Lung (tissue), 12 donors: ENCODE data around the gene CMTM2. TPM values are rescaled to one million over a fixed set of nuclear protein-coding genes. Genes with fewer than 3 reads are reported as not detected.

ENCODE experiments used
- ATAC-seq: fragments of 200-7000 bp; cut with Tn5 transposase; one replicate; pipeline ENCODE4 v1.9.1; 2020; ENCODE audit warnings: moderate number of reproducible peaks; ENCODE audit not compliant: insufficient read depth, low FRiP score
- DNase-seq, 3 donors: peaks; one replicate each; pipeline ENCODE4 v3.0.0-alpha.2; 2013 to 2017
- H3K27ac ChIP-seq, 2 donors: one replicate each; pipeline ENCODE4 v1.5.1; 2013; ENCODE audit warnings: mild to moderate bottlenecking in 2 of 2, moderate library complexity in 2 of 2, control low read depth in 1 of 2, inconsistent platforms in 1 of 2, low read depth in 1 of 2, low read length in 1 of 2
- H3K27me3 ChIP-seq, 3 donors: one replicate each; pipeline ENCODE4 v1.5.1; 2013; ENCODE audit warnings: low read length in 2 of 3; ENCODE audit not compliant: control insufficient read depth in 3 of 3, insufficient read depth in 3 of 3
- H3K36me3 ChIP-seq, 4 donors: one replicate each; pipeline ENCODE4 v1.5.1; 2013; ENCODE audit warnings: low read length in 4 of 4, mild to moderate bottlenecking in 1 of 4, moderate library complexity in 1 of 4; ENCODE audit not compliant: control insufficient read depth in 4 of 4, insufficient read depth in 4 of 4
- H3K4me1 ChIP-seq, 5 donors: one replicate each; pipeline ENCODE4 v1.5.1; 2013; ENCODE audit warnings: low read length in 5 of 5, mild to moderate bottlenecking in 2 of 5, moderate library complexity in 1 of 5; ENCODE audit not compliant: control insufficient read depth in 5 of 5, insufficient read depth in 5 of 5
- H3K4me3 ChIP-seq: one replicate; pipeline ENCODE4 v1.5.1; 2013; ENCODE audit warnings: mild to moderate bottlenecking, control low read depth, moderate library complexity
- H3K9ac ChIP-seq, 2 donors: one replicate each; pipeline ENCODE4 v1.5.1; 2013; ENCODE audit warnings: low read length in 2 of 2, control low read depth in 1 of 2; ENCODE audit not compliant: insufficient read depth in 1 of 2
- H3K9me3 ChIP-seq, 4 donors: one replicate each; pipeline ENCODE4 v1.5.1; 2013; ENCODE audit warnings: low read length in 3 of 4, mild to moderate bottlenecking in 1 of 4, moderate library complexity in 1 of 4; ENCODE audit not compliant: control insufficient read depth in 4 of 4, insufficient read depth in 3 of 4
- CTCF ChIP-seq: IDR thresholded peaks from 2 replicates; pipeline ENCODE4 v1.5.1; 2012; ENCODE audit warnings: mild to moderate bottlenecking; ENCODE audit errors: control extremely low read depth, extremely low read depth
- WGBS, 2 donors: extraction: QIAGEN DNeasy Blood & Tissue Kit; methylation state at CpG; one replicate each; pipeline ENCODE4 v1.1.7; 2013; 5-methylcytosine and 5-hydroxymethylcytosine counted together
- polyA plus RNA-seq, 2 donors: library from polyadenylated mRNA; stranded (reverse); fragments of 200-250 nt; gene quantifications; one replicate each; pipeline ENCODE4 v1.2.1, GENCODE V29; 2013
- total RNA-seq, 2 donors: library from RNA; depleted of rRNA in 1 of 2; stranded (reverse); fragments of >200 nt in 1 of 2; gene quantifications; one replicate each; pipeline ENCODE4 v1.2.1, GENCODE V29; 2014 to 2021
- donor health status: control.
- donor health status: control.
- donor health status: Bipolar disorder and iron deficiency.
- donor health status: healthy.
- donor health status: DM: yes; HTN: yes; CAD: no.

CMTM2 gene
- total and polyA plus RNA-seq, 4 donors = 2.0 to 14.1 (median 3.0) TPM

- Histone ChIP-seq H3K9ac (no peak overlapping the region), H3K4me3 (no peak overlapping the region), H3K4me1 (peaks cover 0 to 7% (median 0%) of the 10 kb centered on the region in 5 donors), H3K9me3 (no peaks in the 10 kb centered on the region), H3K27ac (no peak overlapping the region), H3K27me3 (no peaks in the 10 kb centered on the region), H3K36me3 (peaks cover 2 to 22% (median 16%) of the 10 kb centered on the region in 4 donors)
- TF ChIP-seq CTCF = no peak
- ATAC-seq (no peak), DNase-seq (no peak)
- WGBS, 2 donors = 93 to 97% methylated on average over 4 of the region's 4 CpGs
These were observed 42.7 kb upstream of the CMTM2 start for GRCh38 chr16:66536525-66536924.

- DNase-seq (no peak), ATAC-seq (no peak)
- H3K27me3 ChIP-seq = no peaks in the 10 kb centered on the region
- no peak overlapping the region for H3K4me3 ChIP-seq
- H3K9me3 ChIP-seq = no peaks in the 10 kb centered on the region
- H3K4me1 ChIP-seq = peaks cover 0 to 7% (median 0%) of the 10 kb centered on the region in 5 donors
- WGBS, 2 donors = 92% methylated on average over 2 of the region's 2 CpGs
- H3K9ac ChIP-seq = no peak overlapping the region
- no peak overlapping the region for H3K27ac ChIP-seq
- H3K36me3 ChIP-seq = peaks cover 2 to 24% (median 14%) of the 10 kb centered on the region in 4 donors
- TF ChIP-seq CTCF = no peak
These were observed 42.0 kb upstream of the CMTM2 start for GRCh38 chr16:66537236-66537635.

GRCh38 chr16:66538910-66539309 lies 40.4 kb upstream of the CMTM2 start:
- Histone ChIP-seq H3K4me1 (peaks cover 0 to 7% (median 0%) of the 10 kb centered on the region in 5 donors), H3K36me3 (peaks cover 2 to 23% (median 16%) of the 10 kb centered on the region in 4 donors), H3K4me3 (no peak overlapping the region), H3K9ac (no peak overlapping the region), H3K27me3 (no peaks in the 10 kb centered on the region), H3K27ac (no peak overlapping the region), H3K9me3 (no peaks in the 10 kb centered on the region)
- TF ChIP-seq CTCF = no peak
- DNase-seq (no peak), ATAC-seq (no peak)
- WGBS, 2 donors = 71 to 93% methylated on average over 5 of the region's 5 CpGs
